GM13977 (cell line): ENCODE data around the gene EAF2.

Source experiments
- DNase-seq: peaks from one replicate; pipeline ENCODE4 v3.0.0; 2012; ENCODE audit warnings: low spot score
- CTCF ChIP-seq: IDR thresholded peaks from 2 replicates; pipeline ENCODE4 v1.5.1; 2012; ENCODE audit warnings: mild to moderate bottlenecking, control low read depth; ENCODE audit not compliant: insufficient read depth; ENCODE audit errors: extremely low read depth, missing control alignments
- in situ Hi-C: fragments of 300-500 bp; cut with MboI; formaldehyde crosslinking; loops from one replicate; pipeline ENCODE4 v1.12.0; 2022; ENCODE audit warnings: low sequenced_read_pairs, low pct_unique_long_range_greater_than_20kb, mixed read lengths, inconsistent platforms; ENCODE audit not compliant: unreplicated experiment

EAF2 gene

GRCh38 chr3:121834671-121835464, at the start of gene EAF2, which contains the start of gene IQCB1:
Gene EAF2, plus strand, starts transcription at chr3:121835209. Its CDS starts 77 bp downstream, at chr3:121835286.
Gene IQCB1, minus strand, starts transcription at chr3:121835060. Its CDS starts 6,100 bp downstream, at chr3:121828960.
- no peak for TF ChIP-seq CTCF
- peak; percentile 97 for DNase-seq
- in situ Hi-C loops: no loop called here

- TF ChIP-seq CTCF: no peak
- in situ Hi-C loops: no loop called here
- DNase-seq: no peak
Measured at GRCh38 chr3:121786485-121786884, 48.5 kb upstream of the EAF2 start.

- peak; percentile 30 for DNase-seq
- TF ChIP-seq CTCF: no peak
- in situ Hi-C loops: no loop called here
Measured at GRCh38 chr3:121793078-121793477, 41.9 kb upstream of the EAF2 start.

GRCh38 chr3:121794264-121794983, 40.6 kb upstream of the EAF2 start:
- TF ChIP-seq CTCF: no peak
- in situ Hi-C loops: no loop called here
- DNase-seq: no peak

- no peak for TF ChIP-seq CTCF
- in situ Hi-C loops: no loop called here
- no peak for DNase-seq
Measured at GRCh38 chr3:121796970-121797369, 38.0 kb upstream of the EAF2 start.

GRCh38 chr3:121800906-121801305, 34.1 kb upstream of the EAF2 start:
- in situ Hi-C loops: no loop called here
- no peak for DNase-seq
- no peak for TF ChIP-seq CTCF
